Ishikawa (cell line): ENCODE results near the gene LRRC59.

Experiments used
- EP300 ChIP-seq: IDR thresholded peaks from 2 replicates; pipeline ENCODE4 v1.6.1; 2012; ENCODE audit warnings: borderline replicate concordance
- FOXM1 ChIP-seq: IDR thresholded peaks from 2 replicates; pipeline ENCODE4 v1.6.1; 2012; ENCODE audit warnings: low read depth, borderline replicate concordance
- NFIC ChIP-seq: IDR thresholded peaks from 2 replicates; pipeline ENCODE4 v1.6.1; 2012
- REST ChIP-seq: IDR thresholded peaks from 2 replicates; pipeline ENCODE4 v1.6.1; 2012; ENCODE audit warnings: low read depth, mild to moderate bottlenecking
- TAF1 ChIP-seq: IDR thresholded peaks from 2 replicates; pipeline ENCODE4 v1.6.1; 2012; ENCODE audit warnings: low read depth, mild to moderate bottlenecking
- YY1 ChIP-seq: IDR thresholded peaks from 2 replicates; pipeline ENCODE4 v1.6.1; 2012; ENCODE audit warnings: low read depth

GRCh38 chr17:50412188-50412732 is 14.9 kb upstream of the LRRC59 start:
- TF ChIP-seq REST: no peak
- TF ChIP-seq NFIC: no peak
- TF ChIP-seq EP300: no peak
- TF ChIP-seq TAF1: no peak
- no peak for TF ChIP-seq YY1
- no peak for TF ChIP-seq FOXM1
